GM19395 (cell line): ENCODE measurements around the gene CLPX.
"Not testable (repeated sequence)": the region's sequence is repeated elsewhere in the genome, so short reads cannot be mapped to it uniquely, and the experiment has no call there.

Experiments
- ATAC-seq: cut with Tn5 transposase; IDR thresholded peaks from one replicate; pipeline ENCODE4 v1.9.1; 2021; ENCODE audit warnings: mild to moderate bottlenecking, moderate library complexity; ENCODE audit not compliant: unreplicated experiment

CLPX gene

DNA sequence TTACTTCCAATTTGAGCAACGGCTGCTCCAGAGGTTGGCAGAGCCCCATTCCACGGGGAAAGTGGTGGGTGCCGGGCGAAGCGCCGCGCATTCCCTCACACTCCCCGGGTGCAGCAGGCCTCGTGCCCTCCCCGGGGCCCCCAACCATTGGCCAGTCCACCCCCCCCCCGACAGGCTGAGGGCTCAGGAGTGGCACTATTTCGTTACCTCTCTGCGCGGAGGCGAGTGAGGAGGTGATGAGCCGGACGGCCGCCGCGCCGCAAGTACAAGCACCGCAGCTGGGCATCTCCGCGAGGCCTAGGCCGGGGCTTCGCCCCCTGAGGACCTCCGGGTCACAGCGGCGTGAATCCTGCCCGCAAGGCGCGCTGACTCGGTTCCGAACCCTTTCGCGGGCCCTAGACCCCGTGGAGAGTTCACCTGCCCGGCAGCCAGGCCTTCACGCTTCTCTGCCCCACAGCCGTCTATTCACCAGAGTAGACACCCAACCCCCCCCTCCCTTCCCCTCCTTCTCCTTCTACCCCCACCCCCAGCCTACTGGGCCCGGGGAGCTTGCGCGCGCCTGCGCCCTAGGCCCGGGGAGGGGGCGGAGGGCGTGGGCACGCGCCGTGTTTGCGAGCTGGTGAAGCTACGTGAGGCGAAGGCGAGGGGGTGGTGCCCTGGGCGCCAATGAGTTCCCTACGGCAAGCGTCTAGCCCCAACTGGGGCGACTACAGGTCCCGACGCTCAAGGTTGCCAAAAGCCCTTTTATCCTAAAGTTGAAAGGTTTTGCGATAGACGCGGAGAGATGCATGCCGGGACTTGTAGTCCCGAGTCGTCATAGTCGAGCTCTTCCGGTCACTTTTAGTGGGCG is at the start of gene CLPX:
CLPX (minus strand) TSS at position 475 of the 850 bp plus-strand sequence; CDS start at position 286, 189 bp downstream.
- peak; percentile 66 for ATAC-seq

DNA sequence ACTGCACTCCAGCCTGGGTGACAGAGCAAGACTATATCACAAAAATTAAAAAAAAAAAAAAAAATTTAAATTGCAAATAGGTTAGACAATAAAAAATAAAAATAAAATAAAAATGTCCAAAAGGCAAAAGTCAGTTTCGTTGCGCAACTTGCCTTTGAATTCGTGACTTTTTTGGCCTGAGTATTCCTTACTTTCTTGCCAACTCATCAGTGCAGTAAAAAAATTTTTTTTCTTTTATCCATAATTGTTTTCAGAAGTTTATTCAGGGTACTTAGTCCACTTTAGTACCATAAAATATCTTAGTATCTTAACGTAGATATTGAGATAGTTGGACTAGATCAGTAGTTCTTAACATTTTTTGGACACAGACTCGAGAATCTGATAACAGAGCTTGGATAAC is 48.6 kb upstream of the CLPX start:
- ATAC-seq = no peak

DNA sequence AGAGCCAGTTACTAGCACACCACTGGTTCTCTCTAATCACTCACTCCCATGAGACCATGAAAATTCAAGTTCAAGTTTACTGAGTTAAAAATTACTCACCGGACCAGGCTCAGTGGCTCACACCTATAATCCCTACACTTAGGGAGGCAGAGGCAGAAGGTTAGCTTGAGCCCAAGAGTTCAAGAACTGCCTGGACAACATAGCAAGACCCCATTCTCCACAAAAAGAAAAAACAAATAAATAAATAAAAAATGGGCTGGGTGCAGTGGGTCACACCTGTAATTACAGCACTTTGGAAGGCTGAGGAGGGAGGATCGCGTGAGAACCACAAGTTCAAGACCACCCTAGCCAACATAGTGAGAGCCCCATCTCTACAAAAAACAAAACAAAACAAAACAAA is 47.4 kb upstream of the CLPX start:
- ATAC-seq = no peak

DNA sequence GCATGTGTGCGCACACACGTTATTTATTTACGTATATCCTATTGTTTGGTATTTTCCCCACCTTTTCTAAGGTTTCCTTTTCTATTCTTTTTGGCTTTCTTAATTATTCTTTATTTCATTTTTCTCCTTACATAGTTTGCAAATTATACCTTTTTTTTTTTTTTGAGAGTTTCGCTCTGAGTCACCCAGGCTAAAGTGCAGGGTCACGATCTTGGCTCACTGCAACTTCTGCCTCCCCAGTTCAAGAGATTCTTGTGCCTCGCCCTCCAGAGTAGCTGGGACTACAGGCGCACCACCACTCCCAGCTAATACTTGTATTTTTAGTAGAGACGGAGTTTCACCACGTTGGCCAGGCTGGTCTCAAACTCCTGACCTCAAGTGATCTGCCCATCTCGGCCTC is 46.2 kb upstream of the CLPX start:
- no peak for ATAC-seq

- ATAC-seq = not testable (repeated sequence)
Measured at GRCh38 chr15:65226901-65227300, 41.8 kb upstream of the CLPX start.

DNA sequence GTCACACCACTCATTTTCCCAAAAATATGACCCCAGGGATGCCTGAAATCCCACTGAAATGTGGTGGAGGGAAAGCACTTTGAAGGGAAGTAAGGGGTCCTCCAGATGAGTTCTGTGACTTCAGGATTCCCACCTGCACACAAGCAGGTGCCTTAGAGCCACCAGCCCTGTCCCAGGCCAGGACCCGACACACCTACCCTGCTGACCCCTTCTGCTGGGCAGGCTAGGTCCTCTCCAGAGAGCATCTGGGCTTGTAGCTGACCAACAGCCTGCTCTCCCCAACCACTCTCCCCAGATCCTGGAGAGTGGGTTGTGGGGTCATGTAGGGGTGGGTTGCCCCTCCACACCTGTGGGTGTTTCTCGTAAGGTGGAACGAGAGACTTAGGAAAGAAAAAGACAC is 41.1 kb upstream of the CLPX start:
- ATAC-seq = no peak

- no peak for ATAC-seq
Measured at GRCh38 chr15:65223996-65224395, 38.9 kb upstream of the CLPX start.

GRCh38 chr15:65222891-65223290 is 37.7 kb upstream of the CLPX start:
- no peak for ATAC-seq

- no peak for ATAC-seq
Measured at GRCh38 chr15:65221697-65222096, 36.6 kb upstream of the CLPX start.

DNA sequence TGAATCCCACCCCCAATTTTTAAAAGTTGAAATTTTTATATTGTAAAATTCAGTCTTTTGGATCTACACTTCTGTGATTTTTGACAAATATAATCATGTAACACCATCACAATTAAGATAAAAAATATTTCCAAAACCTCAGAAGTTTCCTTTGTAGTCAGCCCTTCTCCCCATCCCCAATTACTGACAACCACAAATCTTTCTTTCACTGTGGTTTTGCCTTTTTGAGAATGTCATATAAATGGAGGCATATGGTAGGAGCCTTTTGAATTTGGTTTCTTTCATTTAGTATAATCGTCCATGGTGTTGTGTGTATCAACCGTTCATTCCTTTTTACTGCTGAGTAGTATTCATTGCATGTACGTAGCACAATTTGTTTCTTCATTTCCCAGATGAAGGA is 34.0 kb upstream of the CLPX start:
- no peak for ATAC-seq

GRCh38 chr15:65217526-65218482 is 32.7 kb upstream of the CLPX start:
- ATAC-seq = no peak

DNA sequence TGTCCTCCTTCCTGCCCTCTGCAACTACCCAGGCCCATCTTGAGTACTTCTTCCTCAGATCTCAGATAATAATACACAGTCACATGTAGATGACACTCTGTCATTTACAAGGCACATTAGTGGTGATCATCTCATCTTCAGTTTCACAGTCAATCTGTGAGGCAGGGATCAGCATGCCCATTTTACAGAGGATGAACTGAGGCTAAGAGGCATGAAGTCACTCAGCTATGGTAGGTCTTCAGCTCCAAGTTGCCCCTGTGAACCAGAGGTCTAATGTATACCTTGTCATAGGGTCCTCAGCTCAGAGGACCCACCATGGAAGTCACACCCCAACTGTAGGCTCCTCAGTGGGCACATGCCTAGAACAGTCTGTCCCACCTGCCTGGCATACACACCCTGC is 30.4 kb upstream of the CLPX start:
- no peak for ATAC-seq

DNA sequence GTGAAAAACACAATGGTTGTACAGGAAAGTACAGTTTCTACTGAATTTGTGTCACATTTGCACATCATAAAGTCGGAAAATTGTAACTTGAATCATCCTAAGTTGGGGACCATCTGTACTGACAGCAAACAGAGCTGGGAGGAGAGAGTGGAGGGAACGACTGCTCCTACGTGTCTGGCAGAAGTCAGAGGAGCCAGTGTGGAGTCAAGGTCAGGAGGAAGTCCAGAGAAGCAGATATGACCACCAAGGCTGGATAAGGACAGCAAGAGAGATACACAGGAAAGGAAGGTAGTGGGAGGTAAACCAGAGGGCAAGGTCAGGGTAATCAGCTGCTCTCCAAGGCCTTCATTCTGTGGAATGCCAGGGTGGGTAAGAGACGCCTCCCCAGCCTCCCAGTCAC is 28.9 kb upstream of the CLPX start:
- no peak for ATAC-seq

DNA sequence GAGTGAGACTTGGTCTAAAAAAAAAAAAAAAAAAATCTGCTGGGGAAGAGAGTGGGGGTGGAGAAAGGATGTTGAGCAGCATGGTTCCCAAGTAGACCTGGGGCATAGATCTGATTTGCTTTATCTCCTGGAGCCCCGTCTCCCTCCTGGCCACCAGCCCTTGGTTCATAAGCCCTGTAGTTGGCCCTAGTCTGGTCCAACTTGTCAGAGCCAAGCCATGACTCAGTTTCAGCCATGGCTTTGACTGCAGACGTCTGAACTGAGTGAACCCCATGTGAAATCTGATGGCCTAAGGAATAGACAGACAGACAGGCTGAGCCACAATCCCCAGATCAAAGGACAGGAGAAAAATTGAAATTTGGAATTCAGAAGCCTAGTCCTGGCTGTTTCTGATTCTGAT is 28.1 kb upstream of the CLPX start:
- ATAC-seq = no peak

DNA sequence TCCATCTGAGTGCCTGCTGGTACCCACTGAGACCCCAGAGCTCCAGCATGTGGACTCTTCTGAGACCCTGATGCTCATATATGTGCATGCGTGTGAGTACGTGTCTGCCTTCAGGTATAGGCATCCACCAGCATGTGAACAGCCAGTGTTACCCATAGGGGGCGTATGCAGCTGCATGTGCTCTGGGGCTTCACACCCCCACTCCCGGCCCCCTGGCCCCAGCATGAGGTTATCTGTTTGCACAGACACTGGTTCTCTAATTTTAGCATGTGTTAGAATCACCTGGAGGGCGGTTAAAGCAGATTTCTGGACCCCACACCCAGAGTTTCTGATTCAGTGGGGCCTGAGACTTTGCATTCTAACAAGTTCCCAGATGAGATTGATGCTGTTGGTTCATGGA is 27.0 kb upstream of the CLPX start:
- no peak for ATAC-seq

- ATAC-seq = no peak
Measured at GRCh38 chr15:65211482-65211982, 26.4 kb upstream of the CLPX start.

- ATAC-seq = no peak
Measured at GRCh38 chr15:65210770-65211481, 25.8 kb upstream of the CLPX start, which contains the start of gene CILP. Gene CILP (minus strand): TSS chr15:65211473. CDS start chr15:65209755, 1,718 bp downstream.

- ATAC-seq = no peak
Measured at GRCh38 chr15:65209701-65210643, 24.8 kb upstream of the CLPX start.

GRCh38 chr15:65208647-65209046 is 23.5 kb upstream of the CLPX start:
- no peak for ATAC-seq
